Smooth muscle cell (in vitro differentiated cells): Measurements from ENCODE around the gene SLC2A1. TPM values are rescaled to one million over a fixed set of nuclear protein-coding genes. Genes with fewer than 3 reads are reported as not detected.

Source experiments
- DNase-seq: peaks from one replicate; lab custom pipeline; 2025; ENCODE audit not compliant: unreplicated experiment; lab: John Stamatoyannopoulos, UW
- H2AFZ ChIP-seq: fragments of 200-600 bp; sonication (generic); 2 replicates; pipeline ENCODE4 v1.6.0; 2016; ENCODE audit warnings: antibody characterized with exemption, low read depth, mild to moderate bottlenecking
- H3F3A ChIP-seq: fragments of 200-600 bp; sonication (generic); 2 replicates; pipeline ENCODE4 v1.6.0; 2017; ENCODE audit warnings: antibody characterized with exemption, low read depth
- H3K27ac ChIP-seq: fragments of 200-600 bp; sonication (generic); 2 replicates; pipeline ENCODE4 v1.5.1; 2016; ENCODE audit warnings: low read depth, mild to moderate bottlenecking
- H3K27me3 ChIP-seq: fragments of 200-600 bp; sonication (generic); 2 replicates; pipeline ENCODE4 v1.6.1; 2016; ENCODE audit warnings: low read depth, mild to moderate bottlenecking
- H3K36me3 ChIP-seq: fragments of 200-600 bp; sonication (generic); 2 replicates; pipeline ENCODE4 v1.5.1; 2016; ENCODE audit warnings: low read depth
- H3K4me1 ChIP-seq: fragments of 200-600 bp; sonication (generic); 2 replicates; pipeline ENCODE4 v1.5.1; 2016; ENCODE audit warnings: low read depth
- H3K4me2 ChIP-seq: fragments of 200-600 bp; sonication (generic); 2 replicates; pipeline ENCODE4 v1.6.0; 2016; ENCODE audit warnings: mild to moderate bottlenecking
- H3K4me3 ChIP-seq: fragments of 200-600 bp; sonication (generic); 2 replicates; pipeline ENCODE4 v1.5.1; 2016; ENCODE audit warnings: mild to moderate bottlenecking
- H3K79me2 ChIP-seq: fragments of 200-600 bp; sonication (generic); 2 replicates; pipeline ENCODE4 v1.6.0; 2016; ENCODE audit warnings: low read depth, mild to moderate bottlenecking
- H3K9ac ChIP-seq: fragments of 200-600 bp; sonication (generic); 2 replicates; pipeline ENCODE4 v1.6.0; 2016; ENCODE audit warnings: low read depth
- H3K9me3 ChIP-seq: fragments of 200-600 bp; sonication (generic); replicated peaks from 2 replicates; pipeline ENCODE4 v1.5.1; 2016; ENCODE audit warnings: low read depth
- H4K20me1 ChIP-seq: fragments of 200-600 bp; sonication (generic); 2 replicates; pipeline ENCODE4 v1.6.0; 2016; ENCODE audit warnings: low read depth
- WGBS: methylation state at CpG from one replicate; pipeline ENCODE4 v1.1.7; 2016; ENCODE audit warnings: low lambda C conversion rate; 5-methylcytosine and 5-hydroxymethylcytosine counted together
- polyA plus RNA-seq: library from polyadenylated mRNA; unstranded; fragments of >200 nt; fragmentation: Nextera tagmentation; extraction: Ambion mirVana; gene quantifications from 2 replicates; pipeline ENCODE4 v1.2.1, GENCODE V29; 2016
- total RNA-seq: library from RNA; depleted of rRNA; stranded (reverse); fragments of >200 nt; gene quantifications from 2 replicates; pipeline ENCODE4 v1.2.3, GENCODE V29; 2014
- TF ChIP-seq, protein P1 (sequence below): fragments of 200-600 bp; sonication (generic); IDR thresholded peaks from 2 replicates; pipeline ENCODE4 v1.5.1; 2017; ENCODE audit warnings: borderline replicate concordance, mild to moderate bottlenecking, antibody characterized with exemption; ENCODE audit not compliant: insufficient read depth, poor library complexity, severe bottlenecking

SLC2A1 gene
- total and polyA plus RNA-seq, 2 experiments from 2014 or later: 275 to 1,091 TPM

DNA sequence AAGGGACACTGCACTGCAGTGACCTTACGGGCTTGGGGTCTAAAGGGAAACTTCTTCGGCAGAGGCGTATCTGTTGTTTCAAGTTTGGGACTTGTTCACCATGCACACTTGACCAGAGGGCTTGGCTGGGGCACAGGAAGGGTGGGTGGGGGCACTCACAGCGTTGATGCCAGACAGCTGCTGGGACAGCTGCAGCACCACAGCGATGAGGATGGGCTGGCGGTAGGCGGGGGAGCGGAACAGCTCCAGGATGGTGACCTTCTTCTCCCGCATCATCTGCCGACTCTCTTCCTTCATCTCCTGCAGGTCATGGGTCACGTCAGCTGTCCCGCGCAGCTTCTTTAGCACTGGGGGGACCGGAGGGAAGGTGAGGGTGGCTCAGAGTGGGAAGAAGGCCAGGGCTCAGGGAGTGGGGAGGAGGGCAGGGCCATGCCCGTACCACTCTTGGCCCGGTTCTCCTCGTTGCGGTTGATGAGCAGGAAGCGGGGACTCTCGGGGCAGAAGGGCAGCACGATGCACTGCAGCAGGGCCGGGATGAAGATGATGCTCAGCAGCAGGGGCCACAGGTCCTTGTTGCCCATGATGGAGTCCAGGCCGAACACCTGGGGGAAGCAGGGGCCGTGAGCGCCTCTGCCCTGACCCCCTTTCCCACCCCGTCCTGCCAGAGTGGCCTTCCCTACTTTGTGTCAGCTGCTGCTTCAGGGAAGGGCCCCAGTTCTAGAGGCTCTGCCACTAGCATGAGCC lies 29.1 kb downstream of the SLC2A1 start:
- H3K9ac ChIP-seq: no peak overlapping the region
- H3K27me3 ChIP-seq: no peaks in the 10 kb centered on the region
- peaks cover 18% of the 10 kb centered on the region for H3F3A ChIP-seq
- 95% methylated on average over 26 of the region's 26 CpGs for WGBS
- no peak overlapping the region for H2AFZ ChIP-seq
- DNase-seq: no peak
- no peaks in the 10 kb centered on the region for H3K36me3 ChIP-seq
- H4K20me1 ChIP-seq: peaks cover 79% of the 10 kb centered on the region
- H3K27ac ChIP-seq: no peak overlapping the region
- H3K4me3 ChIP-seq: no peak overlapping the region
- no peak overlapping the region for H3K4me2 ChIP-seq
- H3K4me1 ChIP-seq: peaks cover 16% of the 10 kb centered on the region
- TF ChIP-seq, protein P1, sequence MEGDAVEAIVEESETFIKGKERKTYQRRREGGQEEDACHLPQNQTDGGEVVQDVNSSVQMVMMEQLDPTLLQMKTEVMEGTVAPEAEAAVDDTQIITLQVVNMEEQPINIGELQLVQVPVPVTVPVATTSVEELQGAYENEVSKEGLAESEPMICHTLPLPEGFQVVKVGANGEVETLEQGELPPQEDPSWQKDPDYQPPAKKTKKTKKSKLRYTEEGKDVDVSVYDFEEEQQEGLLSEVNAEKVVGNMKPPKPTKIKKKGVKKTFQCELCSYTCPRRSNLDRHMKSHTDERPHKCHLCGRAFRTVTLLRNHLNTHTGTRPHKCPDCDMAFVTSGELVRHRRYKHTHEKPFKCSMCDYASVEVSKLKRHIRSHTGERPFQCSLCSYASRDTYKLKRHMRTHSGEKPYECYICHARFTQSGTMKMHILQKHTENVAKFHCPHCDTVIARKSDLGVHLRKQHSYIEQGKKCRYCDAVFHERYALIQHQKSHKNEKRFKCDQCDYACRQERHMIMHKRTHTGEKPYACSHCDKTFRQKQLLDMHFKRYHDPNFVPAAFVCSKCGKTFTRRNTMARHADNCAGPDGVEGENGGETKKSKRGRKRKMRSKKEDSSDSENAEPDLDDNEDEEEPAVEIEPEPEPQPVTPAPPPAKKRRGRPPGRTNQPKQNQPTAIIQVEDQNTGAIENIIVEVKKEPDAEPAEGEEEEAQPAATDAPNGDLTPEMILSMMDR: no peak
- H3K79me2 ChIP-seq: peaks cover 15% of the 10 kb centered on the region
- H3K9me3 ChIP-seq: no peaks in the 10 kb centered on the region

GRCh38 chr1:42928859-42929258 lies 29.8 kb downstream of the SLC2A1 start:
- Histone ChIP-seq H3F3A (peaks cover 18% of the 10 kb centered on the region), H3K9me3 (no peaks in the 10 kb centered on the region), H2AFZ (no peak overlapping the region), H3K9ac (no peak overlapping the region), H3K27ac (no peak overlapping the region), H3K79me2 (peaks cover 12% of the 10 kb centered on the region), H3K4me3 (no peak overlapping the region), H3K27me3 (no peaks in the 10 kb centered on the region), H3K4me2 (no peak overlapping the region), H3K4me1 (peaks cover 16% of the 10 kb centered on the region), H3K36me3 (no peaks in the 10 kb centered on the region), H4K20me1 (peaks cover 71% of the 10 kb centered on the region)
- 96% methylated on average over 13 of the region's 13 CpGs for whole genome bisulfite sequencing
- no peak for DNase-seq
- TF ChIP-seq, protein P1: no peak

DNA sequence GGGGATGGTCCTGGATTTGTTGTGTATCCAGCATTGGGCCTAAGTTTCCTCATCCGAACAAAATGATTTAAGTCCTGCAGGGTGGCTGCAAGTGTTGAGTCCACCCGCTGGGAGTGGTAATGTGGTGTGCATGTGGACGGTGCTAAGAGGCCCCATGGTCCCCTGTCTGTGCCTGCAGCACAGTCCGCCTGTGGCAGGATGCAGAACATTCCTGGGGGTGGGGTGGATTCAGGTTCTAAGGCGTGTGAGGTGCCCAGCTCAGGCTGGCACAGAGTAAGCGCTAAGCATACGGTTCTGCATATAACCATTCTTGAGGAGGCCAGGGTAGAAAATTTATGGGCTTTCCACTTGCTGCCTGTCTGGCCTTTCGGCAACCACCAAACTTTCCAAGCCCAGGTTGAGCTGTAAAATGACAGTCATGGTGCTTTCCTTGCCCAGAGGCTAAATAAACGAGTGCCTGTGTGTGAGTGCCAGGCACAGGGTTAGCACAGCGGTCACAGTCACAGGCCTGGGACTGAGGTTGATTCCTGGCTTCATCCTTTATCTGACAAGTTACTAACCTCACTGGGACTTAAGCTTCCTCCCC lies 30.7 kb downstream of the SLC2A1 start:
- Histone ChIP-seq H3K4me1 (peaks cover 22% of the 10 kb centered on the region), H3K79me2 (peaks cover 3% of the 10 kb centered on the region), H3K4me2 (no peak overlapping the region), H3K9ac (no peak overlapping the region), H3K27ac (no peak overlapping the region), H2AFZ (no peak overlapping the region), H3K9me3 (no peaks in the 10 kb centered on the region), H3F3A (peaks cover 15% of the 10 kb centered on the region), H3K27me3 (no peaks in the 10 kb centered on the region), H4K20me1 (peaks cover 63% of the 10 kb centered on the region), H3K4me3 (no peak overlapping the region), H3K36me3 (no peaks in the 10 kb centered on the region)
- no peak for DNase-seq
- TF ChIP-seq, protein P1: no peak
- 86% methylated on average over 10 of the region's 10 CpGs for WGBS
